ENCODE results near the gene ZNF296. TPM values are rescaled to one million over a fixed set of nuclear protein-coding genes. Genes with fewer than 3 reads are reported as not detected.

Gene ZNF296
- total RNA-seq, 4 donors from 2014 or later, result 0.31 to 1.7 (median 1.1) TPM

GRCh38 chr19:45118106-45118505 lies 41.8 kb upstream of the ZNF296 start:
- ATAC-seq (ENCODE audit: low FRiP score), result no peak
- no peak for DNase-seq (ENCODE audit: low spot score)
- TF ChIP-seq CTCF (IDR thresholded peaks at IDR 0.05), result no peak

GRCh38 chr19:45117671-45118070 lies 41.4 kb upstream of the ZNF296 start:
- DNase-seq (ENCODE audit: low spot score) (no peak), ATAC-seq (ENCODE audit: low FRiP score) (no peak)
- TF ChIP-seq CTCF (IDR thresholded peaks at IDR 0.05), result no peak

- ATAC-seq (ENCODE audit: low FRiP score), result no peak
- TF ChIP-seq CTCF (IDR thresholded peaks at IDR 0.05), result no peak
- DNase-seq (ENCODE audit: low spot score), result no peak
Measured at GRCh38 chr19:45117167-45117594, 40.9 kb upstream of the ZNF296 start.

- no peak for DNase-seq (ENCODE audit: low spot score)
- ATAC-seq (ENCODE audit: low FRiP score), result no peak
- TF ChIP-seq CTCF (IDR thresholded peaks at IDR 0.05), result no peak
Measured at GRCh38 chr19:45115809-45116615, 39.7 kb upstream of the ZNF296 start.

GRCh38 chr19:45114116-45114515 lies 37.8 kb upstream of the ZNF296 start:
- ATAC-seq (ENCODE audit: low FRiP score) (no peak), DNase-seq (ENCODE audit: low spot score) (no peak)
- TF ChIP-seq CTCF (IDR thresholded peaks at IDR 0.05), result no peak

- ATAC-seq (ENCODE audit: low FRiP score), result no peak
- no peak for DNase-seq (ENCODE audit: low spot score)
- no peak for TF ChIP-seq CTCF (IDR thresholded peaks at IDR 0.05)
Measured at GRCh38 chr19:45113628-45114027, 37.4 kb upstream of the ZNF296 start.

All from omental fat pad (tissue), 4 donors.